Glutamatergic neuron (in vitro differentiated cells): Measurements from ENCODE around the gene SPDYE17. TPM values are rescaled to one million over a fixed set of nuclear protein-coding genes. Genes with fewer than 3 reads are reported as not detected.
"Not testable (repeated sequence)": the region's sequence is repeated elsewhere in the genome, so short reads cannot be mapped to it uniquely, and the experiment has no call there.

ENCODE experiments used
- DNase-seq: peaks from one replicate; pipeline ENCODE4 v3.0.0; 2022
- H3K27ac Mint-ChIP-seq: one replicate; pipeline ENCODE4 v1.8.0; 2020; ENCODE audit warnings: mild to moderate bottlenecking, mixed read lengths, inconsistent platforms; ENCODE audit not compliant: unreplicated experiment
- H3K27me3 Mint-ChIP-seq: one replicate; pipeline ENCODE4 v1.8.0; 2020; ENCODE audit warnings: mild to moderate bottlenecking, moderate library complexity, mixed read lengths, inconsistent platforms; ENCODE audit not compliant: unreplicated experiment
- H3K36me3 Mint-ChIP-seq: one replicate; pipeline ENCODE4 v1.8.0; 2020; ENCODE audit warnings: mild to moderate bottlenecking, mixed read lengths, inconsistent platforms; ENCODE audit not compliant: unreplicated experiment
- H3K4me1 Mint-ChIP-seq: one replicate; pipeline ENCODE4 v1.8.0; 2020; ENCODE audit warnings: mild to moderate bottlenecking, low read depth, mixed read lengths, inconsistent platforms; ENCODE audit not compliant: unreplicated experiment
- H3K4me3 Mint-ChIP-seq: one replicate; pipeline ENCODE4 v1.8.0; 2020; ENCODE audit warnings: mild to moderate bottlenecking, mixed read lengths, inconsistent platforms; ENCODE audit not compliant: unreplicated experiment
- H3K9me3 Mint-ChIP-seq: one replicate; pipeline ENCODE4 v1.8.0; 2020; ENCODE audit warnings: mild to moderate bottlenecking, moderate library complexity, mixed read lengths, inconsistent platforms; ENCODE audit not compliant: unreplicated experiment
- CTCF ChIP-seq: fragments of 200-600 bp; sonication (generic); IDR thresholded peaks from one replicate; pipeline ENCODE4 v1.5.0; 2021; ENCODE audit not compliant: partially characterized antibody, unreplicated experiment
- total RNA-seq: library from RNA; stranded (reverse); fragmentation: NEBNext Ultra II Directional; extraction: Animal tissue kit (Norgen Biotek cat#: 25700); gene quantifications from one replicate; pipeline ENCODE4 v1.2.1, GENCODE V29; 2021; ENCODE audit not compliant: unreplicated experiment

Gene SPDYE17
- total RNA-seq, 1 donor from 2014 or later: not detected

DNA sequence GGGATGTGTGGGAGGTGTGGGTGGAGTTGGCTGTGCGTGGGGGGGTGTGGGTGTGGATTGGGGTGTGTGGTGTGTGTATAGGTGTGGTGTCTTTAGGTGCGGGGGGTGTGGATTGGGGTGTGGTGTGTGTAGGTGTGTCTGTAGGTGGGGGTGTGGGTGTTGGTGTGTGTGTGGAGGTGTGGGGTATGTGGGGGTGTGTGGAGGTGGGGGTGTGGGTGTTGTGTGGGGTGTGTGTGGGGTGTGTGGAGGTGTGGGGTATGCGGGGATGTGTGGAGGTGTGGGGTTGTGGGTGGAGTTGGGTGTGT, 33.9 kb downstream of the SPDYE17 start:
- H3K27me3 Mint-ChIP-seq: no peaks in the 10 kb centered on the region
- TF ChIP-seq CTCF: no peak
- no peak overlapping the region for H3K4me3 Mint-ChIP-seq
- H3K36me3 Mint-ChIP-seq: no peaks in the 10 kb centered on the region
- H3K9me3 Mint-ChIP-seq: no peaks in the 10 kb centered on the region
- peaks cover 1% of the 10 kb centered on the region for H3K4me1 Mint-ChIP-seq
- H3K27ac Mint-ChIP-seq: no peak overlapping the region
- no peak for DNase-seq

GRCh38 chr7:76997381-76998284, 34.5 kb downstream of the SPDYE17 start:
- no peak overlapping the region for H3K27ac Mint-ChIP-seq
- TF ChIP-seq CTCF: no peak
- DNase-seq: no peak

DNA sequence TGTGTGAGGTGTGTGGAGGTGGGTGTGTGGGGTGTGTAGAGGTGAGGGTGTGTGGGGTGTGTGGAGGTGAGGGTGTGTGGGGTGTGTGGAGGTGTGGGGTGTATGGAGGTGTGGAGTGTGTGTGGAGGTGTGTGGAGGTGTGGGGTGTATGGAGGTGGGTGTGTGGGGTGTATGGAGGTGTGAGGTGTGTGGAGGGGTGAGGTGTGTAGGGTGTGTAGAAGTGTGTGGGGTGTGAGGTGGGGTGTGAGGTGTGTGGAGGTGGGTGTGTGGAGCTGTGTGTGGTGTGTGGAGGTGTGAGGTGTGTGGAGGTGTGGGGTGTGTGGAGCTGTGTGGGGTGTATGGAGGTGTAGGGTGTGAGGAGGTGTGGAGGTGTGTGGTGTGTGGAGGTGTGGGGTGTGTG, 35.2 kb downstream of the SPDYE17 start:
- not testable (repeated sequence) for H3K27ac Mint-ChIP-seq, H3K4me1 Mint-ChIP-seq, DNase-seq, H3K36me3 Mint-ChIP-seq, H3K9me3 Mint-ChIP-seq, H3K27me3 Mint-ChIP-seq, H3K4me3 Mint-ChIP-seq

More at GRCh38 chr7:76997381-76998284, 34.5 kb downstream of the SPDYE17 start:
- no peak overlapping the region for H3K4me3 Mint-ChIP-seq
- H3K4me1 Mint-ChIP-seq: no peaks in the 10 kb centered on the region
- H3K36me3 Mint-ChIP-seq: no peaks in the 10 kb centered on the region
- H3K27me3 Mint-ChIP-seq: no peaks in the 10 kb centered on the region
- H3K9me3 Mint-ChIP-seq: no peaks in the 10 kb centered on the region

DNA sequence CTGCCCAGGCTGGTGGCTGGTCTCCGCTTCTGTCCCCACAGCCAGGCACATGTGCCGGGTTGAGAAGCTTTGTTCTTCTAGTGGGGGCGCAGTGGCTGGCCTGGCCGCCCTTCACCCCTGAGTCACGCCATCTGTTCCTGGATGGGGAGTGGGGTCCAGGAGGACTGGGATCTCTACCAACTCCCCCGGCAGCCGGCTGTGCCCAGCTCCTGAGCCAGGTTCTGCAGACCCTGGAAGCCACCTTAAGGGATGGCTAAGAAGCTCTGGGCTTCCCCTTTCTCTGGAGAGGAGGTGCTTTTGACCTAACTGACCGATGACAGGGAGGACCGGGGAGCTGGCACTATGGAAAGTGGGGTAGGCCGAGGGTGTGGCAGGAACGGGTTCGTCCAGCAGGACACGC, 37.9 kb downstream of the SPDYE17 start:
- DNase-seq, H3K4me3 Mint-ChIP-seq, H3K27ac Mint-ChIP-seq, H3K36me3 Mint-ChIP-seq, H3K4me1 Mint-ChIP-seq, H3K27me3 Mint-ChIP-seq, H3K9me3 Mint-ChIP-seq: not testable (repeated sequence)

GRCh38 chr7:76993831-76994230, 38.3 kb downstream of the SPDYE17 start:
- not testable (repeated sequence) for H3K27me3 Mint-ChIP-seq, H3K9me3 Mint-ChIP-seq, H3K4me1 Mint-ChIP-seq, H3K36me3 Mint-ChIP-seq, H3K4me3 Mint-ChIP-seq, DNase-seq, H3K27ac Mint-ChIP-seq

DNA sequence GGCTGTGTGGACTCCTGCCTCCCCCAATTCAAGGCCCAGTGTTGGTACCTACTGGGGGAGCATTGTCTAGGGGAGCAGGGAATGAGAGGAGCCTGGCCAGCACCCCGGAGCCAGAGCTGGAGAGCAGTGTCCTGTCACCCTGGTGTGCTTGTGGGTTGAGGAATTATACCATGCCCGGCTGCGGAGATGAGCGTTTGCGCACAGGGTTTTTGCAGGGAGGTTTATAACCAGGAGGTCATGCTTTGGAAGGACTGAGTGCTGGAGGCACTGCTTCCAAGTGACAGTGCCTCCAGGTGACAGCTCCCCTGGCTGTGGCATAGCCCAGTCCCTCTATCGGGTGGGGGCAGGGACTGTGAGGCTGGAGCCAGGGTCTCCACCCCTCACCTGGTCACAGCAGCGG, 39.3 kb downstream of the SPDYE17 start:
- H3K27me3 Mint-ChIP-seq, H3K36me3 Mint-ChIP-seq, H3K4me3 Mint-ChIP-seq, H3K27ac Mint-ChIP-seq, DNase-seq, H3K9me3 Mint-ChIP-seq, H3K4me1 Mint-ChIP-seq: not testable (repeated sequence)

- H3K27me3 Mint-ChIP-seq, H3K36me3 Mint-ChIP-seq, H3K4me3 Mint-ChIP-seq, H3K9me3 Mint-ChIP-seq, H3K27ac Mint-ChIP-seq, H3K4me1 Mint-ChIP-seq, DNase-seq: not testable (repeated sequence)
These were observed 40.0 kb downstream of the SPDYE17 start for GRCh38 chr7:76992204-76992603.

- H3K9me3 Mint-ChIP-seq, H3K4me3 Mint-ChIP-seq, H3K4me1 Mint-ChIP-seq, DNase-seq, H3K27ac Mint-ChIP-seq, H3K36me3 Mint-ChIP-seq, H3K27me3 Mint-ChIP-seq: not testable (repeated sequence)
These were observed 42.0 kb downstream of the SPDYE17 start for GRCh38 chr7:76990202-76990601.

GRCh38 chr7:76985924-76986717, 46.0 kb downstream of the SPDYE17 start:
- not testable (repeated sequence) for H3K27me3 Mint-ChIP-seq

GRCh38 chr7:76984784-76985136, 47.4 kb downstream of the SPDYE17 start:
- not testable (repeated sequence) for H3K4me3 Mint-ChIP-seq, H3K9me3 Mint-ChIP-seq, H3K4me1 Mint-ChIP-seq, H3K27me3 Mint-ChIP-seq, H3K27ac Mint-ChIP-seq, H3K36me3 Mint-ChIP-seq, DNase-seq

More at GRCh38 chr7:76985924-76986717, 46.0 kb downstream of the SPDYE17 start:
- not testable (repeated sequence) for H3K27ac Mint-ChIP-seq, H3K4me3 Mint-ChIP-seq, H3K4me1 Mint-ChIP-seq, H3K36me3 Mint-ChIP-seq, DNase-seq, H3K9me3 Mint-ChIP-seq
